Measurements from ENCODE around the gene ZNF440.
"Not testable (repeated sequence)": the region's sequence is repeated elsewhere in the genome, so short reads cannot be mapped to it uniquely, and the experiment has no call there.

Gene ZNF440

DNA sequence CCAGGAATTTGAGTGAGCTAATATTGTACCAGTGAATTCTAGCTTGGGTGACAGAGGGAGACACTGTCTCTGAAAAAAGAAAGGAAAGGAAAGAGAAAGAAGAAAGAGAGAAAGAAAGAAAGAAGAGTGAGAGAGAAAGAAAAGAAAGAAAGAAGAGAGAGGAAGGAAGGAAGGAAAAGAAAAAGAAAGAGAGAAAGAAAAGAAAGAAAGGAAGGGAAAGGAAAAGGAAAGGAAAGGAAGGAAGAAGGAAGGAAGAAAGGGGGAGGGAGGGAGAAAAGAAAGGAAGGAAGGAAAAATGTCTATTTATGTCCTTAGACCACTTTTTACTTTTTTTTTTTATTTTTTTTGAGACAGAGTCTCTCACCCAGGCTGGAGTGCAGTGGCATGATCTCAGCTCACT, 21.1 kb upstream of the ZNF440 start:
- H3K27me3 ChIP-seq (ENCODE audit: control insufficient read depth, insufficient read depth, low read length) = no peaks in the 10 kb centered on the region
- no peaks in the 10 kb centered on the region for H3K4me1 ChIP-seq (ENCODE audit: control insufficient read depth, insufficient read depth, low read length)
- H3K9me3 ChIP-seq (ENCODE audit: control insufficient read depth, insufficient read depth, low read length) = no peaks in the 10 kb centered on the region
- no peak overlapping the region for H3K9ac ChIP-seq (ENCODE audit: low read depth, low read length)
- H3K4me3 ChIP-seq (ENCODE audit: low read depth, low read length) = no peak overlapping the region
- H3K36me3 ChIP-seq (ENCODE audit: control insufficient read depth, insufficient read depth, low read length) = no peaks in the 10 kb centered on the region

DNA sequence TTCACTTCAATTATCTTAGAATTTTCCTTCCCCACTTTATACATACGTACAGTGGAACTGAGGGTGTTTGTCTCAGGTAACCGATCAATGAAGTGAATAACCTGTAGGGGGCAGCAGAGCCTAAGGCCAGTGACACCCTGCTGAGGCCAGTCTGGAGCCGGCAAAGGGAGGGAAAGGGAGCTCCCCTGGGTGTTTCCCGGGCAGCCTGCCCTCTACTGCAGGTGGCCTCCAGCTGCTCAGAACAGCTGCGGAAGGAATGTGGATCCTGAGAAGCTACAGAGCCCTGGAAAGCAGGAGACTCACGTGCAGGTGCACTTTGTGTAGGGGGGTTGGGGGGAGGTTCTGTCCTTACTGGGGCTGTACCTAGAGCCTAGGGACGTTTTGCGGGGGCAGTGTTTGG, 16.6 kb upstream of the ZNF440 start:
- Histone ChIP-seq H3K9ac (ENCODE audit: low read depth, low read length) (no peak overlapping the region), H3K9me3 (ENCODE audit: control insufficient read depth, insufficient read depth, low read length) (no peaks in the 10 kb centered on the region), H3K27me3 (ENCODE audit: control insufficient read depth, insufficient read depth, low read length) (peaks cover 3% of the 10 kb centered on the region), H3K4me1 (ENCODE audit: control insufficient read depth, insufficient read depth, low read length) (no peaks in the 10 kb centered on the region), H3K36me3 (ENCODE audit: control insufficient read depth, insufficient read depth, low read length) (no peaks in the 10 kb centered on the region), H3K4me3 (ENCODE audit: low read depth, low read length) (peak overlapping the region; percentile 72)

DNA sequence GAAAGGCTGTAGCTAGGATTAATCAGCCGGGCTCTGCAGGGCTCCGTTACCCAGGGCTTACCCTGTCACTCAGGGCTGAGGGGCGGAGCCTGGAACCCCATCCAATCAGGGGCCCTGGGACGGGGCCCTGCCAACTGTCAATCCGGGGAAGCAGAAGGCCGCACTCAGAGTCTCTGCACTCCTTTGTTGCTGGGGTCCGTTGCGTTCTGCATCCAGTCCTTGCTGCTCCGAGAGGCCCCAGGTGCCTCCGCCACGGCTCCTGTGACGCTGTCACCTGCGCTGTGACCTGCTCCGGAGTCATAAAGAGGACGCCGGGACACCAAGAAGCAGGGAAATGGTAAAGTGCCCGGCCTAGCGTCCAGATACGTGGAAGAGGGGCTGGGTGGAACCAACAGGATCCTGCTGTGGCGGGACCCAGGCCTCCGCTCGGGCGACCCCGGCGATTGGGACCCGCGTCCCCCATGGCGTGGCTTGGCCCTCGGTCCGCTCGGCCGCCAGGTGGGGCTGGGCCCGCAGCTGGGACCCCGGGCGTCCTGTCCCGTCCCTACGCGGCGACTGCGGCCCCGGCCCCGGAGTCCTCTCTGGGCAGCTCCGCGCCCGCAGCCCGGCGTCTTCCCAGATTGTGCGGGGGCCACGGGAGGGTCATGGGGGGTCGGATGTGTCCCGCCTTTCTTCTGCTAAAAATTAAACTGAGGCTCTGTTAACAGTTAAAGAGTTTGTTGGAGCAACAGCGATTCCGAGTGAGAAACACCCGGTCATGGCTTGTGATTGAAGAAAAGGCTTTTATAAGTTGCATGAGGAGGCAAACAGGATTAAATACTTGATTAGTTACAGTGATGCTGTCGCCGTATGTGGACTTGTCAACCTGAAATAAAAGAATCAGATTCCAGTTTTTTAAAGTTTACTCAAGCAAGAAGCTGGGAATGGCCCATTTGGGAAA, 15.4 kb upstream of the ZNF440 start, which contains the start of gene ZNF491:
TSS of gene ZNF491 (plus strand) at position 133 of the 940 bp plus-strand sequence. CDS start 7,431 bp downstream, outside the sequence.
- no peaks in the 10 kb centered on the region for H3K36me3 ChIP-seq (ENCODE audit: control insufficient read depth, insufficient read depth, low read length)
- H3K4me3 ChIP-seq (ENCODE audit: low read depth, low read length) = peak within 1 kb of the TSS; percentile 72
- peaks cover 3% of the 10 kb centered on the region for H3K27me3 ChIP-seq (ENCODE audit: control insufficient read depth, insufficient read depth, low read length)
- H3K9me3 ChIP-seq (ENCODE audit: control insufficient read depth, insufficient read depth, low read length) = peaks cover 5% of the 10 kb centered on the region
- H3K9ac ChIP-seq (ENCODE audit: low read depth, low read length) = no peak within 1 kb of the TSS
- no peaks in the 10 kb centered on the region for H3K4me1 ChIP-seq (ENCODE audit: control insufficient read depth, insufficient read depth, low read length)

DNA sequence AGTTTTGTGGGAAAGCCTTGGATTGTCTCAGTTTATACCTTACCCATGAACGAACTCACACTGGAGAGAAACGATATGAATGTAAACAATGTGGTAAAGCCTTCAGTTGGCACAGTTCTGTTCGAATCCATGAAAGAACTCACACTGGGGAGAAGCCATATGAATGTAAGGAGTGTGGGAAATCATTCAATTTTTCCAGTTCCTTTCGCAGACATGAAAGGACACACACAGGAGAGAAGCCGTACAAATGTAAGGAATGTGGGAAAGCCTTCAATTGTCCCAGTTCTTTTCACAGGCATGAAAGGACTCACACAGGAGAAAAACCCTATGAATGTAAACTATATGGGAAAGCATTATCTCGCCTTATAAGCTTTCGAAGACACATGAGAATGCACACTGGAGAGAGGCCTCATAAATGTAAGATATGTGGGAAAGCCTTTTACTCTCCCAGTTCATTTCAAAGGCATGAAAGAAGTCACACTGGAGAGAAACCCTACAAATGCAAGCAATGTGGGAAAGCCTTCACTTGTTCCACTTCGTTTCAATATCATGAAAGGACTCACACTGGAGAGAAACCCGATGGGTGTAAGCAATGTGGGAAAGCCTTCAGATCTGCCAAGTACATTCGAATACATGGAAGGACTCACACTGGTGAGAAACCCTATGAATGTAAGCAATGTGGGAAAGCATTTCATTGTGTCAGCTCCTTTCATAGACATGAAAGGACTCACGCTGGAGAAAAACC, 7.5 kb upstream of the ZNF440 start:
- no peak overlapping the region for H3K4me3 ChIP-seq (ENCODE audit: low read depth, low read length)

DNA sequence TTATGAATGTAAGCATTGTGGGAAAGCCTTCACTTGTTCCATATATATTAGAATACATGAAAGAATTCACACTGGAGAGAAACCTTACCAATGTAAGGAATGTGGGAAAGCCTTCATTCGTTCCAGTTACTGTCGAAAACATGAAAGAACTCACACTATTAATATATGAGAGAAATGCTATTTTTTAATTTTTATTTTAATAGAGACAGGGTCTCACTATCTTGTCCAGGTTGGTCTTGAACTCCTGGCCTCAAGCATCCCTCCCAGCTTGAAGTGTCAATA, 7.0 kb upstream of the ZNF440 start:
- no peak overlapping the region for H3K4me3 ChIP-seq (ENCODE audit: low read depth, low read length)
- no peak overlapping the region for H3K9ac ChIP-seq (ENCODE audit: low read depth, low read length)
- peaks cover 23% of the 10 kb centered on the region for H3K9me3 ChIP-seq (ENCODE audit: control insufficient read depth, insufficient read depth, low read length)
- H3K4me1 ChIP-seq (ENCODE audit: control insufficient read depth, insufficient read depth, low read length) = no peaks in the 10 kb centered on the region
- H3K36me3 ChIP-seq (ENCODE audit: control insufficient read depth, insufficient read depth, low read length) = no peaks in the 10 kb centered on the region
- H3K27me3 ChIP-seq (ENCODE audit: control insufficient read depth, insufficient read depth, low read length) = no peaks in the 10 kb centered on the region

More for the DNA sequence above, 7.5 kb upstream of the ZNF440 start:
- Histone ChIP-seq H3K9ac (ENCODE audit: low read depth, low read length) (no peak overlapping the region), H3K9me3 (ENCODE audit: control insufficient read depth, insufficient read depth, low read length) (peaks cover 23% of the 10 kb centered on the region), H3K36me3 (ENCODE audit: control insufficient read depth, insufficient read depth, low read length) (no peaks in the 10 kb centered on the region), H3K4me1 (ENCODE audit: control insufficient read depth, insufficient read depth, low read length) (no peaks in the 10 kb centered on the region), H3K27me3 (ENCODE audit: control insufficient read depth, insufficient read depth, low read length) (no peaks in the 10 kb centered on the region)

- Histone ChIP-seq H3K9me3 (ENCODE audit: control insufficient read depth, insufficient read depth, low read length) (no peaks in the 10 kb centered on the region), H3K4me1 (ENCODE audit: control insufficient read depth, insufficient read depth, low read length) (no peaks in the 10 kb centered on the region), H3K36me3 (ENCODE audit: control insufficient read depth, insufficient read depth, low read length) (no peaks in the 10 kb centered on the region), H3K27me3 (ENCODE audit: control insufficient read depth, insufficient read depth, low read length) (peaks cover 5% of the 10 kb centered on the region), H3K9ac (ENCODE audit: low read depth, low read length) (no peak overlapping the region), H3K4me3 (ENCODE audit: low read depth, low read length) (peak overlapping the region; percentile 39)
These were observed 407 bp upstream of the ZNF440 start for GRCh38 chr19:11813703-11814028.

- H3K27me3 ChIP-seq (ENCODE audit: control insufficient read depth, insufficient read depth, low read length) = peaks cover 5% of the 10 kb centered on the region
- H3K4me3 ChIP-seq (ENCODE audit: low read depth, low read length) = peak overlapping the region; percentile 56
- no peaks in the 10 kb centered on the region for H3K4me1 ChIP-seq (ENCODE audit: control insufficient read depth, insufficient read depth, low read length)
- H3K9me3 ChIP-seq (ENCODE audit: control insufficient read depth, insufficient read depth, low read length) = no peaks in the 10 kb centered on the region
- no peak overlapping the region for H3K9ac ChIP-seq (ENCODE audit: low read depth, low read length)
- H3K36me3 ChIP-seq (ENCODE audit: control insufficient read depth, insufficient read depth, low read length) = no peaks in the 10 kb centered on the region
These were observed 595 bp downstream of the ZNF440 start for GRCh38 chr19:11814700-11815035.

GRCh38 chr19:11821474-11822109, 7.5 kb downstream of the ZNF440 start:
- Histone ChIP-seq H3K9me3 (ENCODE audit: control insufficient read depth, insufficient read depth, low read length) (peaks cover 4% of the 10 kb centered on the region), H3K36me3 (ENCODE audit: control insufficient read depth, insufficient read depth, low read length) (no peaks in the 10 kb centered on the region), H3K4me1 (ENCODE audit: control insufficient read depth, insufficient read depth, low read length) (no peaks in the 10 kb centered on the region), H3K9ac (ENCODE audit: low read depth, low read length) (no peak overlapping the region), H3K4me3 (ENCODE audit: low read depth, low read length) (no peak overlapping the region), H3K27me3 (ENCODE audit: control insufficient read depth, insufficient read depth, low read length) (no peaks in the 10 kb centered on the region)

DNA sequence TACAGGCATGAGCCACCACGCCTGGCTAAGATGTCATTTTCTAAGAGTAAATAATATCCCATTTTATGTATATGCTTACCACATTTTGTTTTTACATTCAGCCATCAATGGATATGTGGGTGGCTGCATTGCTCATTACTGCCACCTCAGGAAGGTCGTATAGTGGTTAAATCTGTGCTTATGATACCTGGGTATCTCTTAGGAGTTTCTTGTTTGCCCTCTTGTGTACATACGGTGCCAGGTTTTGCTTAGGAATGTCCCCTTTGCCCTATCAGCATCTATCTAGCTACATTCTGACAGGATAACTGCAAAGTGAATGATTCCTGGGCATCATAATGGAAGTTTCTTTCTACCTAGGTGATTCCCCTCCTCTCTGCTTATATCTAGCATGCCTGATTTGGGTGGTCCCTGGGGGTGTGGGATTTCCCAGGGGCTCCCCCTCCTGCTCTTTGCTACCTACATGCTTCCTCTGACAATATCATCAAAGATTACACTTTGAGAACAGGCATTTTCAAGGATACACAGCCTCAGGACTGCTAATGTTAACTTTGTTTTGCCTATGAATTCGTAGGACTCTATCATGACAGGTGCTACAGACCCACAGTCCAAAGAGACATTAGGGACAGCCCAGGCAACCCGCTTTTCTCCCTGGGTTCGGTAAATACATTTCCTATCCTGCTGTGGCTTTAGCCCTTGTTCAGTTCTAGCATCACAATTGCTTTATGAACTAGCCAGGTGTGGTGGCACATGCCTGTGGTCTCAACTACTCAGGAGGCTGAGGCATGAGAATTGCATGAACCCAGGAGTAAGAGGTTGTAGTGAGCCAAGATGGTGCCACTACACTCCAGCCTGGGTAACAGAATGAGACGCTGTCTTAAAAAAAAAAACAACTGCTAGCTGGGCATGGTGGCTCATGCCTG, 15.1 kb downstream of the ZNF440 start:
- peaks cover 10% of the 10 kb centered on the region for H3K9me3 ChIP-seq (ENCODE audit: control insufficient read depth, insufficient read depth, low read length)
- not testable (repeated sequence) for H3K36me3 ChIP-seq (ENCODE audit: control insufficient read depth, insufficient read depth, low read length); H3K4me3 ChIP-seq (ENCODE audit: low read depth, low read length)

DNA sequence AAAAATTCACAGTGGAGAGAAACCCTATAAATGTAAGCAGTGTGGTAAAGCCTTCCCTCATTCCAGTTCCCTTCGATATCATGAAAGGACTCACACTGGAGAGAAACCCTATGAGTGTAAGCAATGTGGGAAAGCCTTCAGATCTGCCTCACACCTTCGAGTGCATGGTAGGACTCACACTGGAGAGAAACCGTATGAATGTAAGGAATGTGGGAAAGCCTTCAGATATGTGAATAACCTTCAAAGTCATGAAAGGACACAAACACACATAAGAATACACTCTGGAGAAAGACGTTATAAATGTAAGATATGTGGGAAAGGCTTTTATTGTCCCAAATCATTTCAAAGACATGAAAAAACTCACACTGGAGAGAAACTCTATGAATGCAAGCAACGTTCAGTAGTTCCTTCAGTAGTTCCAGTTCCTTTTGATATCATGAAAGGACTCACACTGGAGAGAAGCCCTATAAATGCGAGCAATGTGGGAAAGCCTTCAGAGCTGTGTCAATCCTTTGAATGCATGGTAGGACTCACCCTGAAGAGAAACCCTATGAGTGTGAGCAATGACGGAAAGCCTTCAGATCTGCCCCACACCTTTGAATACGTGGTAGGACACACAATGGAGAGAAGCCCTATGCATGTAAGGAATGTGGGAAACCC, 18.3 kb downstream of the ZNF440 start:
- Histone ChIP-seq H3K27me3 (ENCODE audit: control insufficient read depth, insufficient read depth, low read length) (no peaks in the 10 kb centered on the region), H3K36me3 (ENCODE audit: control insufficient read depth, insufficient read depth, low read length) (no peaks in the 10 kb centered on the region)

More for the DNA sequence above, 15.1 kb downstream of the ZNF440 start:
- H3K4me1 ChIP-seq (ENCODE audit: control insufficient read depth, insufficient read depth, low read length); H3K9ac ChIP-seq (ENCODE audit: low read depth, low read length); H3K27me3 ChIP-seq (ENCODE audit: control insufficient read depth, insufficient read depth, low read length): not testable (repeated sequence)

DNA sequence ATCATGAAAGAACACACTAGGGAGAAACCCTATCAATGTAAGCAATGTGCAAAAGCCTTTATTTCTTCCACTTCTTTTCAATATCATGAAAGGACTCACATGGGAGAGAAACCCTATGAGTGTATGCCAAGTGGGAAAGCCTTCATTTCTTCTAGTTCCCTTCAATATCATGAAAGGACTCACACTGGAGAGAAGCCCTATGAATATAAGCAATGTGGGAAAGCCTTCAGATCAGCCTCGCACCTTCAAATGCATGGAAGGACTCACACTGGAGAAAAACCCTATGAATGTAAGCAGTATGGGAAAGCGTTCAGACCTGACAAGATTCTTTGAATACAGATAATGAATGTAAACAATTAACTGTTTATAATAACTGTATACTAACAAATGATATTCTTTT, 19.5 kb downstream of the ZNF440 start:
- Histone ChIP-seq H3K9ac (ENCODE audit: low read depth, low read length) (no peak overlapping the region), H3K4me1 (ENCODE audit: control insufficient read depth, insufficient read depth, low read length) (no peaks in the 10 kb centered on the region), H3K36me3 (ENCODE audit: control insufficient read depth, insufficient read depth, low read length) (no peaks in the 10 kb centered on the region), H3K4me3 (ENCODE audit: low read depth, low read length) (no peak overlapping the region), H3K9me3 (ENCODE audit: control insufficient read depth, insufficient read depth, low read length) (peaks cover 10% of the 10 kb centered on the region), H3K27me3 (ENCODE audit: control insufficient read depth, insufficient read depth, low read length) (no peaks in the 10 kb centered on the region)

More for the DNA sequence above, 18.3 kb downstream of the ZNF440 start:
- Histone ChIP-seq H3K9me3 (ENCODE audit: control insufficient read depth, insufficient read depth, low read length) (peaks cover 10% of the 10 kb centered on the region), H3K4me1 (ENCODE audit: control insufficient read depth, insufficient read depth, low read length) (no peaks in the 10 kb centered on the region), H3K4me3 (ENCODE audit: low read depth, low read length) (no peak overlapping the region), H3K9ac (ENCODE audit: low read depth, low read length) (no peak overlapping the region)

Measured in iPS-15b (cell line).